SH-SY5Y (cell line): Measurements from ENCODE around the gene HLCS.

Source experiments
- GATA2 ChIP-seq: IDR thresholded peaks from 2 replicates; pipeline ENCODE4 v1.6.1; 2011; ENCODE audit warnings: mild to moderate bottlenecking, low read depth, low read length
- GATA3 ChIP-seq: IDR thresholded peaks from 2 replicates; pipeline ENCODE4 v1.6.1; 2011; ENCODE audit warnings: low read depth, mild to moderate bottlenecking, low read length, moderate library complexity

GRCh38 chr21:36790616-36791015 lies 175.9 kb downstream of the HLCS start:
- TF ChIP-seq GATA3, result no peak
- no peak for TF ChIP-seq GATA2
